H9 (cell line): ENCODE measurements around the gene TMC4. TPM values are rescaled to one million over a fixed set of nuclear protein-coding genes. Genes with fewer than 3 reads are reported as not detected.

Experiments
- DNase-seq: peaks from one replicate; pipeline ENCODE4 v3.0.0-alpha.2; 2017
- H2AFZ ChIP-seq: one replicate; pipeline ENCODE4 v1.6.1; 2013; ENCODE audit warnings: mild to moderate bottlenecking, low read length, control low read depth, moderate library complexity
- H2AK5ac ChIP-seq: 2 replicates; pipeline ENCODE4 v1.6.1; 2013; ENCODE audit warnings: low read length, control low read depth, mixed read lengths; ENCODE audit not compliant: insufficient read length
- H2BK120ac ChIP-seq: one replicate; pipeline ENCODE4 v1.6.1; 2013; ENCODE audit warnings: low read depth, mild to moderate bottlenecking, low read length, control low read depth, inconsistent platforms; ENCODE audit not compliant: poor library complexity, severe bottlenecking
- H2BK12ac ChIP-seq: 2 replicates; pipeline ENCODE4 v1.6.1; 2013; ENCODE audit warnings: low read length, control low read depth, mixed read lengths, low read depth; ENCODE audit not compliant: insufficient read length
- H2BK15ac ChIP-seq: 2 replicates; pipeline ENCODE4 v1.6.1; 2013; ENCODE audit warnings: low read depth, low read length, control low read depth
- H2BK20ac ChIP-seq: one replicate; pipeline ENCODE4 v1.6.1; 2013; ENCODE audit warnings: low read depth, mild to moderate bottlenecking, low read length, control low read depth, inconsistent platforms; ENCODE audit not compliant: poor library complexity, severe bottlenecking
- H2BK5ac ChIP-seq: 2 replicates; pipeline ENCODE4 v1.6.1; 2013; ENCODE audit warnings: low read length, control low read depth, mixed read lengths; ENCODE audit not compliant: insufficient read length
- H3K14ac ChIP-seq: 2 replicates; pipeline ENCODE4 v1.6.1; 2013; ENCODE audit warnings: low read length, control low read depth; ENCODE audit not compliant: insufficient read depth
- H3K18ac ChIP-seq: 2 replicates; pipeline ENCODE4 v1.6.1; 2013; ENCODE audit warnings: low read depth, mild to moderate bottlenecking, mixed read lengths, low read length, control low read depth; ENCODE audit not compliant: insufficient read length
- H3K23ac ChIP-seq: 2 replicates; pipeline ENCODE4 v1.6.1; 2013; ENCODE audit warnings: low read length, control low read depth, mixed read lengths, low read depth; ENCODE audit not compliant: insufficient read length
- H3K23me2 ChIP-seq: 2 replicates; pipeline ENCODE4 v1.6.1; 2013; ENCODE audit warnings: low read depth, mild to moderate bottlenecking, mixed read lengths, low read length, control low read depth; ENCODE audit not compliant: insufficient read length, poor library complexity, severe bottlenecking
- H3K27ac ChIP-seq: 2 replicates; pipeline ENCODE4 v1.5.1; 2013; ENCODE audit warnings: low read length, control low read depth, mixed read lengths, low read depth; ENCODE audit not compliant: insufficient read length
- H3K27me3 ChIP-seq: 2 replicates; pipeline ENCODE4 v1.6.1; 2013; ENCODE audit warnings: low read length, control low read depth, inconsistent platforms; ENCODE audit not compliant: insufficient read depth
- H3K4ac ChIP-seq: 2 replicates; pipeline ENCODE4 v1.6.1; 2013; ENCODE audit warnings: low read depth, mild to moderate bottlenecking, control low read depth, inconsistent platforms, low read length, moderate library complexity
- H3K4me1 ChIP-seq: 2 replicates; pipeline ENCODE4 v1.6.1; 2013; ENCODE audit warnings: low read length, control low read depth, inconsistent platforms; ENCODE audit not compliant: insufficient read depth
- H3K4me2 ChIP-seq: 2 replicates; pipeline ENCODE4 v1.6.1; 2013; ENCODE audit warnings: low read length, control low read depth, mixed read lengths; ENCODE audit not compliant: insufficient read length, insufficient read depth
- H3K56ac ChIP-seq: 2 replicates; pipeline ENCODE4 v1.6.1; 2013; ENCODE audit warnings: low read depth, mild to moderate bottlenecking, mixed read lengths, low read length, control low read depth; ENCODE audit not compliant: insufficient read length
- H3K79me1 ChIP-seq: 2 replicates; pipeline ENCODE4 v1.6.1; 2013; ENCODE audit warnings: low read depth, mild to moderate bottlenecking, moderate library complexity, low read length, control low read depth, inconsistent platforms; ENCODE audit not compliant: insufficient read depth, poor library complexity, severe bottlenecking
- H3K79me2 ChIP-seq: 2 replicates; pipeline ENCODE4 v1.6.1; 2013; ENCODE audit warnings: low read length, control low read depth, inconsistent platforms; ENCODE audit not compliant: insufficient read depth
- H3K9ac ChIP-seq: 2 replicates; pipeline ENCODE4 v1.6.1; 2013; ENCODE audit warnings: low read length, control low read depth, mixed read lengths; ENCODE audit not compliant: insufficient read length; ENCODE audit errors: extremely low read depth
- H3K9me3 ChIP-seq: one replicate; pipeline ENCODE4 v1.6.1; 2013; ENCODE audit warnings: low read depth, low read length, inconsistent platforms; ENCODE audit not compliant: control insufficient read depth
- H3T11ph ChIP-seq: one replicate; pipeline ENCODE4 v1.6.1; 2013; ENCODE audit warnings: mild to moderate bottlenecking, low read length, control low read depth, inconsistent platforms
- H4K20me1 ChIP-seq: one replicate; pipeline ENCODE4 v1.6.1; 2013; ENCODE audit not compliant: control insufficient read depth, insufficient read length, insufficient read depth
- H4K5ac ChIP-seq: 2 replicates; pipeline ENCODE4 v1.6.1; 2013; ENCODE audit warnings: low read depth, mild to moderate bottlenecking, mixed read lengths, low read length, control low read depth; ENCODE audit not compliant: insufficient read length
- H4K8ac ChIP-seq: replicated peaks from 2 replicates; pipeline ENCODE4 v1.6.1; 2013; ENCODE audit warnings: low read length, control low read depth, mixed read lengths, low read depth; ENCODE audit not compliant: insufficient read length
- H4K91ac ChIP-seq: 2 replicates; pipeline ENCODE4 v1.6.1; 2013; ENCODE audit warnings: low read depth, mild to moderate bottlenecking, moderate library complexity, mixed read lengths, low read length, control low read depth; ENCODE audit not compliant: insufficient read length
- H3K27ac Mint-ChIP-seq, 3 experiments: 2 replicates in 2 of 3; 3 replicates in 1 of 3; pipeline ENCODE4 v1.8.0; 2020 to 2021; ENCODE audit warnings: mixed read lengths in 3 of 3, mild to moderate bottlenecking in 1 of 3, moderate library complexity in 1 of 3
- H3K27me3 Mint-ChIP-seq: 2 replicates; pipeline ENCODE4 v1.8.0; 2021; ENCODE audit warnings: low read depth, mild to moderate bottlenecking, moderate library complexity, mixed read lengths
- H3K36me3 Mint-ChIP-seq, 3 experiments: 2 replicates in 2 of 3; 3 replicates in 1 of 3; pipeline ENCODE4 v1.8.0; 2020 to 2021; ENCODE audit warnings: low read depth in 3 of 3, mixed read lengths in 3 of 3; ENCODE audit not compliant: insufficient read depth in 1 of 3
- H3K4me1 Mint-ChIP-seq, 2 experiments: 2 replicates each; pipeline ENCODE4 v1.8.0; 2020; ENCODE audit warnings: mixed read lengths in 2 of 2
- H3K4me3 Mint-ChIP-seq, 2 experiments: 2 replicates in 1 of 2; 3 replicates in 1 of 2; pipeline ENCODE4 v1.8.0; 2020 to 2021; ENCODE audit warnings: mild to moderate bottlenecking in 2 of 2, mixed read lengths in 2 of 2, moderate library complexity in 1 of 2
- H3K9me3 Mint-ChIP-seq, 2 experiments: 2 replicates in 1 of 2; 3 replicates in 1 of 2; pipeline ENCODE4 v1.8.0; 2020; ENCODE audit warnings: mild to moderate bottlenecking in 2 of 2, mixed read lengths in 2 of 2, moderate library complexity in 1 of 2
- WGBS: extraction: QIAGEN DNeasy Blood & Tissue Kit; methylation state at CpG from one replicate; pipeline ENCODE4 v1.1.7; 2013; ENCODE audit warnings: missing lambda C conversion rate, low lambda C conversion rate, mixed read lengths; ENCODE audit not compliant: insufficient read length; ENCODE audit errors: extremely low coverage; 5-methylcytosine and 5-hydroxymethylcytosine counted together
- total RNA-seq: library from RNA; stranded (reverse); gene quantifications from 2 replicates; pipeline ENCODE4 v1.2.1, GENCODE V29; 2021
- TF ChIP-seq, protein P1 (sequence below): fragments of 200-600 bp; sonication (generic); conservative IDR thresholded peaks from 3 replicates; pipeline ENCODE4 v1.8.0; 2021; ENCODE audit warnings: antibody characterized with exemption, mild to moderate bottlenecking

The TMC4 gene
- total RNA-seq, 1 experiment from 2014 or later = 12.2 TPM

DNA sequence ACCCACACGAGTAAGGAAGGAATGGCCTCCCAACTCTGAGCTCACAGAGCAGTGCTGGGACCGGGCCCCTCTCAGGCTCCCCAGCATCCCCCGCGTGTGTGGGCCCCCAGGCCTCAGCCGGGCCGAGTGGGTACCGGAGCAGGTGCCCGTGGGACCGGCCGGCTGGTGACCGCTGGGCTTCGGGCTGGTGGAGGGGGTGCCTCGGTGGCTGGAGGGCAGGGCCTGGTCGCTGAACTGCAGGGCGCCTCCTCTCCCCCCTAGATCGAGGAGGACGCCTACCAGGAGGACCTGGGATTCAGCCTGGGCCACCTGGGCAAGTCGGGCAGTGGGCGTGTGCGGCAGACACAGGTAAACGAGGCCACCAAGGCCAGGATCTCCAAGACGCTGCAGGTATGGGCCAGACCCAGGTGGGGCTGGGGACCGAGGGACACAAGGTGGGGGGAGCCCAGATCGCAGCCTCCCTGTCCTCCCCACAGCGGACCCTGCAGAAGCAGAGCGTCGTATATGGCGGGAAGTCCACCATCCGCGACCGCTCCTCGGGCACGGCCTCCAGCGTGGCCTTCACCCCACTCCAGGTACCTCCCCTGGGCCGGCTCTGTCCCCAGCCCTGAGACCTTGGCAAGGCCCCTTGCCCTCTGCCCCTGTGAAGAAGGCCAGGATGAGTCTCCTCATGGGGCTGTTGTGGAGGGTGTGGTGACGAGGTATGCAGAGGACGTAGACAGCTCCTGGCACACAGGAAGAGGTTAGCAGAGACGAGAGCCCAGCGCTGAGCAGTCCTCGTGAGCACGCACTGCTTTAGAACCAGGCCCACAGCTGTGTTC lies 44.0 kb downstream of the TMC4 start:
- H3K36me3 Mint-ChIP-seq = peaks cover 34 to 77% (median 63%) of the 10 kb centered on the region in 3 experiments; a peak in 6 of 7 replicates
- Histone ChIP-seq H3K9me3 (peaks cover 4% of the 10 kb centered on the region), H3K27me3 (no peaks in the 10 kb centered on the region), H4K5ac (no peak overlapping the region), H3K79me2 (no peaks in the 10 kb centered on the region), H2BK15ac (no peak overlapping the region), H2BK12ac (no peak overlapping the region), H4K8ac (no peak overlapping the region), H2BK20ac (no peak overlapping the region), H3K23me2 (peaks cover 4% of the 10 kb centered on the region), H3K14ac (no peak overlapping the region), H2BK5ac (no peak overlapping the region), H3K4me2 (no peak overlapping the region), H3K9ac (no peak overlapping the region), H3K4ac (no peak overlapping the region), H3K56ac (no peak overlapping the region), H3T11ph (no peak overlapping the region), H3K23ac (no peak overlapping the region), H3K4me1 (no peaks in the 10 kb centered on the region), H3K79me1 (peaks cover 4% of the 10 kb centered on the region), H2AFZ (no peak overlapping the region), H2AK5ac (no peak overlapping the region), H4K91ac (no peak overlapping the region), H2BK120ac (no peak overlapping the region), H3K27ac (no peak overlapping the region), H3K18ac (no peak overlapping the region), H4K20me1 (peaks cover 3% of the 10 kb centered on the region)
- H3K9me3 Mint-ChIP-seq = peaks cover 6 to 7% of the 10 kb centered on the region in 2 experiments; a peak in 4 of 5 replicates
- H3K27me3 Mint-ChIP-seq = peaks cover 1% of the 10 kb centered on the region; the same call in 1 of the 2 replicates
- DNase-seq = no peak
- TF ChIP-seq, protein P1, sequence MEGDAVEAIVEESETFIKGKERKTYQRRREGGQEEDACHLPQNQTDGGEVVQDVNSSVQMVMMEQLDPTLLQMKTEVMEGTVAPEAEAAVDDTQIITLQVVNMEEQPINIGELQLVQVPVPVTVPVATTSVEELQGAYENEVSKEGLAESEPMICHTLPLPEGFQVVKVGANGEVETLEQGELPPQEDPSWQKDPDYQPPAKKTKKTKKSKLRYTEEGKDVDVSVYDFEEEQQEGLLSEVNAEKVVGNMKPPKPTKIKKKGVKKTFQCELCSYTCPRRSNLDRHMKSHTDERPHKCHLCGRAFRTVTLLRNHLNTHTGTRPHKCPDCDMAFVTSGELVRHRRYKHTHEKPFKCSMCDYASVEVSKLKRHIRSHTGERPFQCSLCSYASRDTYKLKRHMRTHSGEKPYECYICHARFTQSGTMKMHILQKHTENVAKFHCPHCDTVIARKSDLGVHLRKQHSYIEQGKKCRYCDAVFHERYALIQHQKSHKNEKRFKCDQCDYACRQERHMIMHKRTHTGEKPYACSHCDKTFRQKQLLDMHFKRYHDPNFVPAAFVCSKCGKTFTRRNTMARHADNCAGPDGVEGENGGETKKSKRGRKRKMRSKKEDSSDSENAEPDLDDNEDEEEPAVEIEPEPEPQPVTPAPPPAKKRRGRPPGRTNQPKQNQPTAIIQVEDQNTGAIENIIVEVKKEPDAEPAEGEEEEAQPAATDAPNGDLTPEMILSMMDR = no peak
- no CpG with 5 or more reads among the region's 41 CpGs for WGBS
- no peak overlapping the region for H3K27ac Mint-ChIP-seq
- no peaks in the 10 kb centered on the region for H3K4me1 Mint-ChIP-seq
- no peak overlapping the region for H3K4me3 Mint-ChIP-seq
